GM08714 (cell line): ENCODE measurements around the gene SPAG4.

Experiments
- H3K4me3 ChIP-seq: fragments of 200-500 bp; sonication (Bioruptor generic); 2 replicates; pipeline ENCODE4 v1.5.1; 2014; ENCODE audit warnings: mild to moderate bottlenecking, low read length, inconsistent platforms
- ZNF274 ChIP-seq: IDR thresholded peaks from 2 replicates; pipeline ENCODE4 v1.6.1; 2012; ENCODE audit warnings: mild to moderate bottlenecking, low read depth, low read length

The SPAG4 gene

GRCh38 chr20:35669221-35669620 is 53.6 kb downstream of the SPAG4 start:
- H3K4me3 ChIP-seq = no peak overlapping the region
- no peak for TF ChIP-seq ZNF274

- no peak for TF ChIP-seq ZNF274
- H3K4me3 ChIP-seq = no peak overlapping the region
These were observed 54.1 kb downstream of the SPAG4 start for GRCh38 chr20:35669681-35670080.
